Measurements from ENCODE around the gene DDX1. TPM values are rescaled to one million over a fixed set of nuclear protein-coding genes. Genes with fewer than 3 reads are reported as not detected.

Gene DDX1
- total and polyA plus RNA-seq, 2 experiments from 2014 or later: 37.5 to 109 TPM

- Histone ChIP-seq H3K27me3 (no peaks in the 10 kb centered on the region), H3K4me3 (no peak overlapping the region), H3K27ac (no peak overlapping the region), H3K4me1 (ENCODE audit: low read depth) (peaks cover 31% of the 10 kb centered on the region), H3K9me3 (ENCODE audit: low read depth) (no peaks in the 10 kb centered on the region), H3K36me3 (no peaks in the 10 kb centered on the region)
- DNase-seq (ENCODE audit: low read depth in 1 of 2, low spot score in 1 of 2): no peak
- no peak for TF ChIP-seq CTCF (IDR thresholded peaks at IDR 0.05; ENCODE audit: low read depth, low read length)
These were observed 79.7 kb downstream of the DDX1 start for GRCh38 chr2:15671409-15671808.

- Histone ChIP-seq H3K9me3 (ENCODE audit: low read depth) (no peaks in the 10 kb centered on the region), H3K4me3 (no peak overlapping the region), H3K4me1 (ENCODE audit: low read depth) (peaks cover 31% of the 10 kb centered on the region), H3K27ac (no peak overlapping the region), H3K27me3 (no peaks in the 10 kb centered on the region), H3K36me3 (no peaks in the 10 kb centered on the region)
- no peak for TF ChIP-seq CTCF (IDR thresholded peaks at IDR 0.05; ENCODE audit: low read depth, low read length)
- no peak for DNase-seq (ENCODE audit: low read depth in 1 of 2, low spot score in 1 of 2)
These were observed 80.5 kb downstream of the DDX1 start for GRCh38 chr2:15671842-15672815.

GRCh38 chr2:15672961-15673918 is 81.6 kb downstream of the DDX1 start:
- H3K27ac ChIP-seq: peak overlapping the region; percentile 20
- H3K4me3 ChIP-seq: no peak overlapping the region
- no peaks in the 10 kb centered on the region for H3K9me3 ChIP-seq (ENCODE audit: low read depth)
- DNase-seq (ENCODE audit: low read depth in 1 of 2, low spot score in 1 of 2): peak in 1 of 2 donors; percentile 28
- no peaks in the 10 kb centered on the region for H3K27me3 ChIP-seq
- no peak for TF ChIP-seq CTCF (IDR thresholded peaks at IDR 0.05; ENCODE audit: low read depth, low read length)
- H3K36me3 ChIP-seq: no peaks in the 10 kb centered on the region
- H3K4me1 ChIP-seq (ENCODE audit: low read depth): peaks cover 21% of the 10 kb centered on the region

GRCh38 chr2:15673919-15674636 is 82.4 kb downstream of the DDX1 start:
- Histone ChIP-seq H3K27me3 (no peaks in the 10 kb centered on the region), H3K27ac (peak overlapping the region; percentile 20), H3K4me3 (no peak overlapping the region), H3K36me3 (no peaks in the 10 kb centered on the region), H3K9me3 (ENCODE audit: low read depth) (no peaks in the 10 kb centered on the region), H3K4me1 (ENCODE audit: low read depth) (peaks cover 12% of the 10 kb centered on the region)
- no peak for TF ChIP-seq CTCF (IDR thresholded peaks at IDR 0.05; ENCODE audit: low read depth, low read length)
- peak; percentile 62 to 69 for DNase-seq (ENCODE audit: low read depth in 1 of 2, low spot score in 1 of 2)
